ENCODE measurements around the gene BACH1.
"Not testable (repeated sequence)": the region's sequence is repeated elsewhere in the genome, so short reads cannot be mapped to it uniquely, and the experiment has no call there.

Gene BACH1

GRCh38 chr21:29350246-29350779 is 51.6 kb downstream of the BACH1 start:
- DNase-seq: no peak

DNA sequence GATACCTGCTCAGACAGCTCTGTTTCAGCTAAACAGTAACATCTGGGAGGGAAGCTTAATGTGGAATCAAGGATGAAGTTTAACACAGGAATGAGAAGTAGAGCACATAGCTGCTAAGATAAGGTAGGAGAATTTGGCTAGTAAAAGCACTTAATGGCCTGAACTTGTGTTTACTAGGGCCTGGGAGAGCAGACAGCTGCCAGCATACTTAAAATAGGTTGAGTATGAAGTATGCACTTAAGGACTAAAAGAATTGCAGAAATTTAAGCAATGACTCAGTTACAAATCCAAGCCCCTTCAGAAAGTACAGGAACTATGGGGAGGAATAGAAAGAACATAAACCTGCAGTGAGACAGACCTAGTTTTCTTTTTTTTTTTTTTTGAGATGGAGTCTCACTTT is 53.0 kb downstream of the BACH1 start:
- no peak for DNase-seq

DNA sequence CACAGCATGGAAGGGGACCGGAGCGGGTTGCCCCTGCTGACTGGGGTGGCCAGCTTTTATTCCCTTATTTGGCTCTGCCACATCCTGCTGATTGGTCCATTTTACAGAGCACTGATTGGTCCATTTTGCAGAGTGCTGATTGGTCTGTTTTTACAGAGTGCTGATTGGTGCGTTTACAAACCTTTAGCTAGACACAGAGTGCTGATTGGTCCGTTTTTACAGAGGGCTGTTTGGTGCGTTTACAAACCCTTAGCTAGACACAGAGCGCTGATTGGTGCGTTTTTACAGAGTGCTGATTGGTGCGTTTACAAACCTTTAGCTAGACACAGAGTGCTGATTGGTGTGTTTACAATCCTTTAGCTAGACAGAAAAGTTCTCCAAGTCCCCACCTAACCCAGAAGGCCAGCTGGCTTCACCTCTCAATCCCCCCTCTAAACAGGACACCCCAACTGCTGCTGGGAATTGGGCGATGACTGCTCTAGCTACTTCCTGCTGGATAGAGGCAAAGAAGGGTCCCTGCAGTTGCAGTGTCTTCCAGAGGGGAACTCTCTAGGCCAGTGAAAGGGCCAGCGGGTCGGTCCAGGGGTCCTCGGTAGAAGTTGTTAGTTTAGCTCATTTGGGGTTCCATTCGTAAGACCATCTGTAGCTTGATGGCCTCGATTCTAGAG is 56.5 kb downstream of the BACH1 start:
- DNase-seq: not testable (repeated sequence)

DNA sequence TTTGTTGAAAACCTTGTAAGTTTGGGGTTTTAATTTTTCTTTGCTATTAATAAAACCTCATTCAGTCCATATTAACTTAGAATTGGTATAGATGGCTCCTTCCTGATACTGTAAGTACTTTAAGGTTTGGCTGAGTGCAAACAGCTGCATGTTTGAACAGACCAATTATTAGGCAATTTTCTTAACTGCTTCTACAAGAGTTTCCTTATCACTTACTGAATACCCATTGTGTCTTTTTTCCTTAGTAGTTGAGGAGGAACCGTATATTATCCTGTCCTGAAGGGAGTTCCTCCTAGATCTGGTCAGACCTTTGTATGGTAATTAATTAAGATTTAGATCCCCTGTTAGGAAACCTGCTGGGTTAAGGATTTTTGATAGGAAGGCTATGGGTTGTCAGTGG is 57.6 kb downstream of the BACH1 start:
- DNase-seq: not testable (repeated sequence)

DNA sequence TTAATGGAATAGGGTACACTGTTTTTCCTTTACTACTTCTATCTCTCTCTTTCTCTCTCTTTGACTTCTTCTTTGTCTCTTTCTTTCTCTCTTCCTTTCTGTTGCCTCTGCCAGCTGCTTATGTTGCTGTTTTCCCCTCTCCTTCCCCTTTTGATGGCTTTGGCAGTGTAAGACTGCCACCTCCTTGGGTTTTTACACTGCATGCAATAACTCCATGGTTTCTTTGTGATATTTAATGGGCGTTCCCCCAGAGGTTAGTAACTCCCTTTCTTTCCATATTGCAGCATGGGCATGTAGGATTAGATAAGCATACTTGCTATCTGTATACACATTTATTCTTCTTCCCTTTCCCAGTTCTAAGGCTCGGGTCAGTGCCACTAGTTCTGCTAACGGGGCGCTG is 58.1 kb downstream of the BACH1 start:
- DNase-seq: not testable (repeated sequence)

DNA sequence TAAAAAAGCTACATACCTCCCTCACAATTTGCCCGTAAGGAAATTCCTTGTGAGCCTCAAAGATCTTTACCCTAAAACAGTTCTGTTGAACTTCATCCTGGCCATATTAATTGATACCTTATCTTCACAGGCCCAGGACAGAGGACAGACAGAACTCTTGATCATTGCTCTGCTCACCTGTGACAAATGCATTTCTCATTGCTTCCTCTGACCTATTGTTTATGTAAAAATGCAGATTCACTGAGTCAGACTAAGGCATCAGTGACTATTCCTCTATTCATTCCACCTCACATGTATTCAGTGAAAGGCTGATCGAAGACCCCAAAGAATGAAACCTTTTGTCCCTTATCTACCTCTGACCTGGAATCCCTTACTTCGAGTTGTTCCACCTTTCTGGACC is 61.0 kb downstream of the BACH1 start:
- DNase-seq: no peak

- DNase-seq: no peak
Measured at GRCh38 chr21:29360799-29361765, 62.4 kb downstream of the BACH1 start.

GRCh38 chr21:29362758-29363157 is 64.0 kb downstream of the BACH1 start:
- no peak for DNase-seq

DNA sequence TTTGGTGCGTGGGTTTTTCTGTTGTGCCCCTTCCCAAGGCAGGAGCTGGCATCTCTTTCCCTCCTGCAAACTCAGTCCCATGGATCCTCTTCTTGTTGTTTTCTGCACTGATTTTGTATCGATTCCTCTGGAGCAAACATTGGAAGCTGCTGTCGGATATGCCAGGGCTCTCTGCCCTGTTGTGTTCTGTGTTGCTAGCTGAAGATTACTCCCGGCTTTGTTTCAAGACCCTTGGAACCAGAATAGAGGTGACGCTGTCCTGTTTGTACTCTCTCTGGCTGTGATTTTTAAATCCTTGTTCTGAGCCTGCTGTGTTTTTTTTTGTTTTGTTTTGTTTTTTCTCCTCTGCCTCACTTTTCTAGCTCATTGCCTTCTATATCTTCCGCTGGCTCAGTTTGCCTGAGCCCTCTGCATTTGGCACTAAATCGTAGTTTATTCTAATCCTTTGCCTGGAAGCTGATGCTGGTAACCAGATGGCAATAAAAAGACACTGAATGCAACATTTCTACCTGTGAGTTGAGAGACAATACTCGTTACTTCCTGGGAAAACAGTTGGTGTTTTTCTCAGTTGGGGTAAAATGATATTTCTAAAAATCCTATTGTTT is 67.0 kb downstream of the BACH1 start:
- DNase-seq: no peak

- DNase-seq: no peak
Measured at GRCh38 chr21:29366532-29366931, 67.8 kb downstream of the BACH1 start.

GRCh38 chr21:29367335-29367734 is 68.6 kb downstream of the BACH1 start:
- no peak for DNase-seq

GRCh38 chr21:29368906-29369305 is 70.2 kb downstream of the BACH1 start:
- DNase-seq: no peak

GRCh38 chr21:29371464-29371863 is 72.7 kb downstream of the BACH1 start:
- DNase-seq: no peak

- DNase-seq: peak; percentile 30
Measured at GRCh38 chr21:29372063-29372802, 73.5 kb downstream of the BACH1 start.

DNA sequence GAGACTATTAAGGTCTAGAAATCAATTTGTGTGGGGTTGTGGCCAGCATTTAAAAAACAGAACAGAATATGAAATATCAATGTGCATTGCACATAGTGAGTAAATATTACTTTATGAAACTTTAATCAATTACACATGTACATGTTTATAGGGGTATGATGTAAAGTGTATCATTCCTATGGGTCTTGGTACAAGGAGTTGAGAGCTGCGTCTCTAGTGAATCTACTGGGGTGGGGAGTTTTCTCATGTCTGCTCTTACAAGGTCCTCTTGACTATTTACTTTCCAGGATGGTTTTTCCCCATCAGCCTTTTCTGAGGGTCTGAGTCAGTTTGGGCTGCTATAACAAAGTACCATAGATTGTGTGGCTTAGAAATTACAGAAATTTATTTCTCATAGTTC is 75.8 kb downstream of the BACH1 start:
- DNase-seq: no peak

GRCh38 chr21:29376556-29376955 is 77.8 kb downstream of the BACH1 start:
- DNase-seq: peak; percentile 7

DNA sequence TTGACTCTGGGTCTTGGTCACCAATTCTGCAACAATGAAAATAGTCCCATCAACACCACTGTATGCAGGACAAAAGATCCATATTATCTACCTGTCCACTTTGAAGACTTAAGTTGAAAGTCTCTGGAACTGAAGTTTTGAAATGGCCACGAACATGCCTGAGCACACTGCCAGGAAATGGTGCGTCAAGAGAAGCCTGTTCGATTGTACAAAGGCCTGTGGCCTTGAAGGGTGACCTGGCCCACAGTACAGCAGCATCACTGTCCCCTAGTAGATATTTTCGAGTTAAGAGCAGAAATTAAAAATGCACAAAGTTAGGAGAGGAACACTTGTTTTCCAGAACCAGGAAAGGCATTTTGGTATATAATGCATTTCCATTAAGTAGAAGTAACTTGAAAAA is 78.5 kb downstream of the BACH1 start:
- DNase-seq: no peak

- no peak for DNase-seq
Measured at GRCh38 chr21:29378832-29379231, 80.1 kb downstream of the BACH1 start.

GRCh38 chr21:29379517-29380054 is 80.9 kb downstream of the BACH1 start:
- DNase-seq: no peak

DNA sequence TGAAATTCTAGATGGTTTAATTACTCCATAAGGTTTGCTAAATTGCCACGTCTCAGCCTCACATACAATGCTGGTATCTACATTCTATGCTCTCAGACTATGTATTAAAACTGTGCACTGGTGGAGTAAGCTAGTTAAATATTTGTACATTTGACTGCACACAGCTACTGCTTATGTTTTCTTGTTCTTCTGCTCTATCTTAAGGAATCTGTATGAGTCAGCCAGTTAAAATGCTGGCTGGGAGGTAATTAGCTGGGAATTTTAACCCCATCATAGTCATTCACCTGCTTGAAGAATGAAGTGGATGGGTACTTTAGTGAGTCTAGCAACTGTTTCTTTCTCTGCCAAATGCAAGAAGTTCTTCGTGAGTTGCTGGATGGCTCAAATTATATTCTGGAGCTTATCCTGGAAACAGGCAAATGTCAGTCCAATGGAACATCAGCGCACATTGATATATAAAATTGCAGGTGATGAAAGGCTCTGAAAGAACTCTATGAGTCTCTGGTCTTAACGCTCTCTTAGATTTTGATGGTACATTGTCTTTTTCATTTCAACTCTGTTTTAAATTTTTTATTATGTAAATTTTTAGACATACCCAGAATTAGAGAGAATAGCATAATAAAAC is 83.4 kb downstream of the BACH1 start:
- DNase-seq: no peak

DNA sequence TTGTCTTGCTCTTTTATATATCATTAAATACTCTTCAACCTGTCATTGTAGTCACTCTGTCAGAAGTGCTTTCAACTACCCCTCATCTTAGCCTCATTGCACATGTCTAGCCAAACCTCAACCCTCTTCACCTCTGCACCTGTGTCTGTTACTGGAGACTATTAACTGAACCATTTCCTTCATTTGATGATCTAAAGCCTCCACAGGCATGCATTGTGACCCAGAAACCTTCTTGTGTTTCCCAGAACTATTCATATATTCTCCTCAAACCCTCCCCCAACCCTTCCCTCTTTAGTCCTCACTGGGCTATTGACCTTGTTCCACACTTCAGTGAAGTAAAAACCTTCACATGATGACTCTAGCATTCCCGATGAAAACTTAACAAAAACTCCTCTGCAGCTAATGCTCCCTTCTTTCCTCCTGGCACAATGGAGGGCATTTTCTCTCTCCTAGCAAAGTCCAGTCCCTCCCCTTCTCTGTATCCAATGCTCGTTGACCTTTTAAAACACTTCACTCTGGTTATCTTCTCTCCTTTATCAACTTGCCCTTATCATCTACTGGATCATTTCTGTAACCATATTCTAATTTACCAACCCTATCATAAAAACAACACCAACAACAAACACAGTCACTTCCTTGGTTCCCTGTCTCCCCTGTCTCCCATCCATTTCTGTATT is 86.1 kb downstream of the BACH1 start:
- DNase-seq: no peak

Measured in T-helper 9 cell (primary cell).